H1 (cell line): ENCODE results near the gene HTR4. TPM values are rescaled to one million over a fixed set of nuclear protein-coding genes. Genes with fewer than 3 reads are reported as not detected.
"Not testable (repeated sequence)": the region's sequence is repeated elsewhere in the genome, so short reads cannot be mapped to it uniquely, and the experiment has no call there.

Experiments used
- CTCF ChIA-PET: fragments of 300-600 bp; sonication (Branson Sonifier 250); formaldehyde crosslinking; loops from one replicate; lab custom pipeline; 2021; ENCODE audit not compliant: partially characterized antibody; lab: Charles Lee
- POLR2A ChIA-PET: fragments of 300-600 bp; sonication (Branson Sonifier 250); formaldehyde crosslinking; loops from one replicate; lab custom pipeline; 2021; ENCODE audit warnings: inconsistent platforms; ENCODE audit not compliant: partially characterized antibody; lab: Charles Lee
- DNase-seq, 2 experiments: peaks; one replicate each; pipeline versions ENCODE4 v3.0.0 to v3.0.0-alpha.2; 2010 to 2022; ENCODE audit warnings: low spot score in 2 of 2, low read depth in 1 of 2, mixed read lengths in 1 of 2
- FAIRE-seq: peaks from 2 replicates; lab custom pipeline; 2011; peaks lifted over from hg19 to GRCh38; lab: Jason Lieb, UNC
- H2AFZ ChIP-seq: 2 replicates; pipeline ENCODE4 v1.8.1; 2012; ENCODE audit warnings: low read length, inconsistent platforms
- H2AK5ac ChIP-seq: 2 replicates; pipeline ENCODE4 v1.6.1; 2013; ENCODE audit warnings: low read depth, low read length
- H2BK120ac ChIP-seq: replicated peaks from 2 replicates; pipeline ENCODE3; 2013; ENCODE audit warnings: low read depth, low read length, inconsistent platforms
- H2BK12ac ChIP-seq: 2 replicates; pipeline ENCODE4 v1.6.1; 2013; ENCODE audit warnings: low read depth, low read length
- H2BK15ac ChIP-seq: 2 replicates; pipeline ENCODE4 v1.6.1; 2013; ENCODE audit warnings: low read length
- H2BK20ac ChIP-seq: 2 replicates; pipeline ENCODE4 v1.6.1; 2013; ENCODE audit warnings: low read length
- H2BK5ac ChIP-seq: 2 replicates; pipeline ENCODE4 v1.6.1; 2013; ENCODE audit warnings: low read depth, low read length
- H3K14ac ChIP-seq: 2 replicates; pipeline ENCODE4 v1.6.1; 2013; ENCODE audit warnings: inconsistent platforms; ENCODE audit not compliant: insufficient read length
- H3K18ac ChIP-seq: 2 replicates; pipeline ENCODE4 v1.6.1; 2013; ENCODE audit warnings: low read length; ENCODE audit errors: extremely low read depth
- H3K23ac ChIP-seq: 2 replicates; pipeline ENCODE4 v1.6.1; 2013; ENCODE audit warnings: inconsistent platforms; ENCODE audit not compliant: insufficient read length
- H3K23me2 ChIP-seq: 2 replicates; pipeline ENCODE4 v1.6.1; 2013; ENCODE audit warnings: low read depth, low read length
- H3K27ac ChIP-seq: 2 replicates; pipeline ENCODE4 v1.6.1; 2011; ENCODE audit warnings: low read depth, low read length, inconsistent platforms
- H3K27me3 ChIP-seq, 4 experiments: replicated peaks in 1 of 4; 1 replicate in 1 of 4; 2 replicates in 3 of 4; pipeline versions ENCODE4 v1.6.1 to v1.8.1; 2011 to 2013; ENCODE audit warnings: low read length in 3 of 4, mild to moderate bottlenecking in 3 of 4, inconsistent platforms in 2 of 4, mixed read lengths in 2 of 4, moderate library complexity in 1 of 4; ENCODE audit not compliant: control insufficient read depth in 3 of 4, insufficient read depth in 3 of 4; ENCODE audit errors: extremely low read depth in 1 of 4
- H3K36me3 ChIP-seq, 4 experiments: 2 replicates each; pipeline versions ENCODE4 v1.6.1 to v1.8.1; 2011 to 2013; ENCODE audit warnings: mild to moderate bottlenecking in 4 of 4, low read length in 3 of 4, moderate library complexity in 2 of 4, control low read depth in 1 of 4, inconsistent platforms in 1 of 4; ENCODE audit not compliant: insufficient read depth in 4 of 4, control insufficient read depth in 2 of 4
- H3K4ac ChIP-seq: replicated peaks from 2 replicates; pipeline ENCODE3; 2013; ENCODE audit warnings: low read length, low read depth, mixed read lengths, inconsistent platforms; ENCODE audit not compliant: insufficient read length
- H3K4me1 ChIP-seq, 4 experiments: replicated peaks in 1 of 4; 1 replicate in 1 of 4; 2 replicates in 3 of 4; pipeline versions ENCODE4 v1.6.1 to v1.8.1; 2011 to 2013; ENCODE audit warnings: low read length in 3 of 4, inconsistent platforms in 2 of 4, mixed read lengths in 1 of 4; ENCODE audit not compliant: insufficient read depth in 4 of 4, control insufficient read depth in 3 of 4
- H3K4me2 ChIP-seq, 2 experiments: 2 replicates each; pipeline versions ENCODE4 v1.6.1 to v1.8.1; 2011 to 2013; ENCODE audit warnings: low read depth in 2 of 2, low read length in 2 of 2, control low read depth in 1 of 2, inconsistent platforms in 1 of 2, mild to moderate bottlenecking in 1 of 2; ENCODE audit not compliant: insufficient read depth in 1 of 2
- H3K4me3 ChIP-seq, 4 experiments: fragments of 200-600, 300-600 bp in 1 of 4; sonication (generic), shearing (Covaris generic), sonication (Bioruptor Twin) in 1 of 4; 2 replicates each; pipeline versions ENCODE4 v1.5.1 to v1.8.1; 2011 to 2016; ENCODE audit warnings: low read length in 4 of 4, low read depth in 3 of 4, control low read depth in 2 of 4, inconsistent platforms in 2 of 4, mild to moderate bottlenecking in 2 of 4, mixed read lengths in 1 of 4, moderate library complexity in 1 of 4; ENCODE audit not compliant: insufficient read depth in 2 of 4; ENCODE audit errors: extremely low read depth in 1 of 4
- H3K56ac ChIP-seq: replicated peaks from 2 replicates; pipeline ENCODE3; 2013; ENCODE audit warnings: low read depth, mild to moderate bottlenecking, mixed read lengths, low read length, inconsistent platforms; ENCODE audit not compliant: insufficient read length
- H3K79me1 ChIP-seq: 2 replicates; pipeline ENCODE4 v1.6.1; 2013; ENCODE audit warnings: low read depth, low read length, control low read depth
- H3K79me2 ChIP-seq, 2 experiments: 2 replicates each; pipeline versions ENCODE4 v1.6.1 to v1.8.1; 2012 to 2013; ENCODE audit warnings: low read length in 2 of 2, mild to moderate bottlenecking in 2 of 2, inconsistent platforms in 1 of 2; ENCODE audit not compliant: insufficient read depth in 2 of 2, control insufficient read depth in 1 of 2
- H3K9ac ChIP-seq, 4 experiments: replicated peaks in 1 of 4; 1 replicate in 1 of 4; 2 replicates in 3 of 4; pipeline versions ENCODE4 v1.6.1 to v1.8.1; 2011 to 2013; ENCODE audit warnings: low read depth in 3 of 4, low read length in 3 of 4, control low read depth in 2 of 4, mild to moderate bottlenecking in 2 of 4, moderate library complexity in 2 of 4, inconsistent platforms in 1 of 4; ENCODE audit errors: extremely low read depth in 1 of 4
- H3K9me3 ChIP-seq, 2 experiments: 2 replicates each; pipeline versions ENCODE4 v1.6.1 to v1.8.1; 2012 to 2013; ENCODE audit warnings: mild to moderate bottlenecking in 2 of 2, moderate library complexity in 2 of 2, control low read depth in 1 of 2, inconsistent platforms in 1 of 2, low read depth in 1 of 2, low read length in 1 of 2, mixed read lengths in 1 of 2; ENCODE audit not compliant: insufficient read depth in 2 of 2
- H4K20me1 ChIP-seq, 2 experiments: replicated peaks in 1 of 2; 2 replicates each; pipeline versions ENCODE3 to v1.8.1; 2011 to 2013; ENCODE audit warnings: inconsistent platforms in 2 of 2, low read length in 2 of 2, mild to moderate bottlenecking in 1 of 2; ENCODE audit not compliant: insufficient read depth in 2 of 2, control insufficient read depth in 1 of 2
- H4K5ac ChIP-seq: 2 replicates; pipeline ENCODE4 v1.6.1; 2013; ENCODE audit warnings: low read length, low read depth, mixed read lengths, inconsistent platforms; ENCODE audit not compliant: insufficient read length
- H4K8ac ChIP-seq: 2 replicates; pipeline ENCODE4 v1.8.0; 2013; ENCODE audit warnings: mild to moderate bottlenecking, moderate library complexity, low read length, inconsistent platforms; ENCODE audit not compliant: insufficient read depth; ENCODE audit errors: extremely low read depth
- H4K91ac ChIP-seq: replicated peaks from 2 replicates; pipeline ENCODE3; 2013; ENCODE audit warnings: low read length, mixed read lengths, inconsistent platforms; ENCODE audit not compliant: insufficient read length
- WGBS, 2 experiments: shearing (Covaris generic) in 1 of 2; methylation state at CpG; one replicate each; pipeline versions ENCODE4 v1.1.6 to v1.1.7; 2013 to 2015; ENCODE audit warnings: low lambda C conversion rate in 2 of 2, mixed read lengths in 2 of 2, inconsistent platforms in 1 of 2, low coverage in 1 of 2, missing lambda C conversion rate in 1 of 2; ENCODE audit not compliant: insufficient replicate concordance in 2 of 2, insufficient coverage in 1 of 2, insufficient read length in 1 of 2; ENCODE audit errors: extremely low coverage in 1 of 2, missing lambda C conversion rate in 1 of 2; 5-methylcytosine and 5-hydroxymethylcytosine counted together
- polyA plus RNA-seq, 7 experiments: library from polyadenylated mRNA; depleted of rRNA in 3 of 7; stranded (reverse) in 5 of 7; unstranded in 2 of 7; fragments of >200 nt in 5 of 7; fragments of 200-250 nt in 2 of 7; gene quantifications; 1 replicate in 5 of 7; 2 replicates in 1 of 7; 4 replicates in 1 of 7; pipeline versions ENCODE4 v1.2.1 to v1.2.3, GENCODE V29; 2011 to 2013; ENCODE audit warnings: missing spikeins in 2 of 7, mixed read lengths in 2 of 7
- total RNA-seq: library from RNA; stranded (reverse); fragmentation: NEBNext Ultra II Directional; extraction: Animal tissue kit (Norgen Biotek cat#: 25700); gene quantifications from 2 replicates; pipeline ENCODE4 v1.2.1, GENCODE V29; 2021

Gene HTR4
- total and polyA plus RNA-seq, 2 of the 8 experiments (the other 6 are each of a cell fraction or from before 2014, with no cell fraction given) = not detected

DNA sequence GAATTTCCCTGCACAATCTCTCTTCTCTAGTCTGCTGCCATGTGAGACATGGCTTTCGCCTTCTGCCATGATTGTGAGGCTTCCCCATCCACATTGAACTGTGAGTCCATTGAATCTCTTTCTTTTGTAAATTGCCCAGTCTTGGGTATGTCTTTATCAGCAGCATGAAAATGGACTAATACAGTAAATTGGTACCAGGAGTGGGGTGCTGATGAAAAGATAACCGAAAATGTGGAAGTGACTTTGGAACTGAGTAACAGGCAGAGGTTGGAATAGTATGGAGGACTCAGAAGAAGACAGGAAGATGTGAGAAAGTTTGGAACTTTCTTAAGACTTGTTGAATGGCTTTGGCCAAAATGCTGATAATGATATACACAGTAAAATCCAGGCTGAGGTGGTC lies 124.9 kb downstream of the HTR4 start:
- H4K20me1 ChIP-seq, DNase-seq, H2BK120ac ChIP-seq, H4K5ac ChIP-seq, H3K4me1 ChIP-seq, H3K27me3 ChIP-seq, POLR2A ChIA-PET, H3K4me2 ChIP-seq, FAIRE-seq, H3K79me1 ChIP-seq, H2BK15ac ChIP-seq, H3K36me3 ChIP-seq, H3K4ac ChIP-seq, H3K18ac ChIP-seq, H3K27ac ChIP-seq, H4K91ac ChIP-seq, H2BK5ac ChIP-seq, H3K23me2 ChIP-seq, H2BK20ac ChIP-seq, H4K8ac ChIP-seq, H2AFZ ChIP-seq, H3K23ac ChIP-seq, H2AK5ac ChIP-seq, H3K56ac ChIP-seq, H3K79me2 ChIP-seq, H3K9ac ChIP-seq, H3K14ac ChIP-seq, H2BK12ac ChIP-seq, H3K4me3 ChIP-seq, CTCF ChIA-PET: not testable (repeated sequence)
- 94% methylated on average over 2 of the region's 2 CpGs; no CpG with 5 or more reads in 1 of the 2 experiments for WGBS, 2 experiments
- H3K9me3 ChIP-seq = peaks cover 17 to 19% of the 10 kb centered on the region in 2 experiments
